H1 (cell line): ENCODE results near the gene PIP4K2C. TPM values are rescaled to one million over a fixed set of nuclear protein-coding genes. Genes with fewer than 3 reads are reported as not detected.

Experiments
- CTCF ChIA-PET: fragments of 300-600 bp; sonication (Branson Sonifier 250); formaldehyde crosslinking; loops from one replicate; lab custom pipeline; 2021; ENCODE audit not compliant: partially characterized antibody; lab: Charles Lee
- POLR2A ChIA-PET: fragments of 300-600 bp; sonication (Branson Sonifier 250); formaldehyde crosslinking; loops from one replicate; lab custom pipeline; 2021; ENCODE audit warnings: inconsistent platforms; ENCODE audit not compliant: partially characterized antibody; lab: Charles Lee
- DNase-seq, 2 experiments: peaks; one replicate each; pipeline versions ENCODE4 v3.0.0 to v3.0.0-alpha.2; 2010 to 2022; ENCODE audit warnings: low spot score in 2 of 2, low read depth in 1 of 2, mixed read lengths in 1 of 2
- FAIRE-seq: peaks from 2 replicates; lab custom pipeline; 2011; peaks lifted over from hg19 to GRCh38; lab: Jason Lieb, UNC
- H2AFZ ChIP-seq: 2 replicates; pipeline ENCODE4 v1.8.1; 2012; ENCODE audit warnings: low read length, inconsistent platforms
- H2AK5ac ChIP-seq: 2 replicates; pipeline ENCODE4 v1.6.1; 2013; ENCODE audit warnings: low read depth, low read length
- H2BK120ac ChIP-seq: replicated peaks from 2 replicates; pipeline ENCODE3; 2013; ENCODE audit warnings: low read depth, low read length, inconsistent platforms
- H2BK12ac ChIP-seq: 2 replicates; pipeline ENCODE4 v1.6.1; 2013; ENCODE audit warnings: low read depth, low read length
- H2BK15ac ChIP-seq: 2 replicates; pipeline ENCODE4 v1.6.1; 2013; ENCODE audit warnings: low read length
- H2BK20ac ChIP-seq: 2 replicates; pipeline ENCODE4 v1.6.1; 2013; ENCODE audit warnings: low read length
- H2BK5ac ChIP-seq: 2 replicates; pipeline ENCODE4 v1.6.1; 2013; ENCODE audit warnings: low read depth, low read length
- H3K14ac ChIP-seq: 2 replicates; pipeline ENCODE4 v1.6.1; 2013; ENCODE audit warnings: inconsistent platforms; ENCODE audit not compliant: insufficient read length
- H3K18ac ChIP-seq: 2 replicates; pipeline ENCODE4 v1.6.1; 2013; ENCODE audit warnings: low read length; ENCODE audit errors: extremely low read depth
- H3K23ac ChIP-seq: 2 replicates; pipeline ENCODE4 v1.6.1; 2013; ENCODE audit warnings: inconsistent platforms; ENCODE audit not compliant: insufficient read length
- H3K23me2 ChIP-seq: 2 replicates; pipeline ENCODE4 v1.6.1; 2013; ENCODE audit warnings: low read depth, low read length
- H3K27ac ChIP-seq: 2 replicates; pipeline ENCODE4 v1.6.1; 2011; ENCODE audit warnings: low read depth, low read length, inconsistent platforms
- H3K27me3 ChIP-seq, 4 experiments: replicated peaks in 1 of 4; 1 replicate in 1 of 4; 2 replicates in 3 of 4; pipeline versions ENCODE4 v1.6.1 to v1.8.1; 2011 to 2013; ENCODE audit warnings: low read length in 3 of 4, mild to moderate bottlenecking in 3 of 4, inconsistent platforms in 2 of 4, mixed read lengths in 2 of 4, moderate library complexity in 1 of 4; ENCODE audit not compliant: control insufficient read depth in 3 of 4, insufficient read depth in 3 of 4; ENCODE audit errors: extremely low read depth in 1 of 4
- H3K36me3 ChIP-seq, 4 experiments: 2 replicates each; pipeline versions ENCODE4 v1.6.1 to v1.8.1; 2011 to 2013; ENCODE audit warnings: mild to moderate bottlenecking in 4 of 4, low read length in 3 of 4, moderate library complexity in 2 of 4, control low read depth in 1 of 4, inconsistent platforms in 1 of 4; ENCODE audit not compliant: insufficient read depth in 4 of 4, control insufficient read depth in 2 of 4
- H3K4ac ChIP-seq: replicated peaks from 2 replicates; pipeline ENCODE3; 2013; ENCODE audit warnings: low read length, low read depth, mixed read lengths, inconsistent platforms; ENCODE audit not compliant: insufficient read length
- H3K4me1 ChIP-seq, 4 experiments: replicated peaks in 1 of 4; 1 replicate in 1 of 4; 2 replicates in 3 of 4; pipeline versions ENCODE4 v1.6.1 to v1.8.1; 2011 to 2013; ENCODE audit warnings: low read length in 3 of 4, inconsistent platforms in 2 of 4, mixed read lengths in 1 of 4; ENCODE audit not compliant: insufficient read depth in 4 of 4, control insufficient read depth in 3 of 4
- H3K4me2 ChIP-seq, 2 experiments: 2 replicates each; pipeline versions ENCODE4 v1.6.1 to v1.8.1; 2011 to 2013; ENCODE audit warnings: low read depth in 2 of 2, low read length in 2 of 2, control low read depth in 1 of 2, inconsistent platforms in 1 of 2, mild to moderate bottlenecking in 1 of 2; ENCODE audit not compliant: insufficient read depth in 1 of 2
- H3K4me3 ChIP-seq, 4 experiments: fragments of 200-600, 300-600 bp in 1 of 4; sonication (generic), shearing (Covaris generic), sonication (Bioruptor Twin) in 1 of 4; 2 replicates each; pipeline versions ENCODE4 v1.5.1 to v1.8.1; 2011 to 2016; ENCODE audit warnings: low read length in 4 of 4, low read depth in 3 of 4, control low read depth in 2 of 4, inconsistent platforms in 2 of 4, mild to moderate bottlenecking in 2 of 4, mixed read lengths in 1 of 4, moderate library complexity in 1 of 4; ENCODE audit not compliant: insufficient read depth in 2 of 4; ENCODE audit errors: extremely low read depth in 1 of 4
- H3K56ac ChIP-seq: replicated peaks from 2 replicates; pipeline ENCODE3; 2013; ENCODE audit warnings: low read depth, mild to moderate bottlenecking, mixed read lengths, low read length, inconsistent platforms; ENCODE audit not compliant: insufficient read length
- H3K79me1 ChIP-seq: 2 replicates; pipeline ENCODE4 v1.6.1; 2013; ENCODE audit warnings: low read depth, low read length, control low read depth
- H3K79me2 ChIP-seq, 2 experiments: 2 replicates each; pipeline versions ENCODE4 v1.6.1 to v1.8.1; 2012 to 2013; ENCODE audit warnings: low read length in 2 of 2, mild to moderate bottlenecking in 2 of 2, inconsistent platforms in 1 of 2; ENCODE audit not compliant: insufficient read depth in 2 of 2, control insufficient read depth in 1 of 2
- H3K9ac ChIP-seq, 4 experiments: replicated peaks in 1 of 4; 1 replicate in 1 of 4; 2 replicates in 3 of 4; pipeline versions ENCODE4 v1.6.1 to v1.8.1; 2011 to 2013; ENCODE audit warnings: low read depth in 3 of 4, low read length in 3 of 4, control low read depth in 2 of 4, mild to moderate bottlenecking in 2 of 4, moderate library complexity in 2 of 4, inconsistent platforms in 1 of 4; ENCODE audit errors: extremely low read depth in 1 of 4
- H3K9me3 ChIP-seq, 2 experiments: 2 replicates each; pipeline versions ENCODE4 v1.6.1 to v1.8.1; 2012 to 2013; ENCODE audit warnings: mild to moderate bottlenecking in 2 of 2, moderate library complexity in 2 of 2, control low read depth in 1 of 2, inconsistent platforms in 1 of 2, low read depth in 1 of 2, low read length in 1 of 2, mixed read lengths in 1 of 2; ENCODE audit not compliant: insufficient read depth in 2 of 2
- H4K20me1 ChIP-seq, 2 experiments: replicated peaks in 1 of 2; 2 replicates each; pipeline versions ENCODE3 to v1.8.1; 2011 to 2013; ENCODE audit warnings: inconsistent platforms in 2 of 2, low read length in 2 of 2, mild to moderate bottlenecking in 1 of 2; ENCODE audit not compliant: insufficient read depth in 2 of 2, control insufficient read depth in 1 of 2
- H4K5ac ChIP-seq: 2 replicates; pipeline ENCODE4 v1.6.1; 2013; ENCODE audit warnings: low read length, low read depth, mixed read lengths, inconsistent platforms; ENCODE audit not compliant: insufficient read length
- H4K8ac ChIP-seq: 2 replicates; pipeline ENCODE4 v1.8.0; 2013; ENCODE audit warnings: mild to moderate bottlenecking, moderate library complexity, low read length, inconsistent platforms; ENCODE audit not compliant: insufficient read depth; ENCODE audit errors: extremely low read depth
- H4K91ac ChIP-seq: replicated peaks from 2 replicates; pipeline ENCODE3; 2013; ENCODE audit warnings: low read length, mixed read lengths, inconsistent platforms; ENCODE audit not compliant: insufficient read length
- ASH2L ChIP-seq: fragments of 200-600, 300-600 bp; sonication (generic); IDR thresholded peaks from one replicate; pipeline ENCODE4 v1.7.1; 2017; ENCODE audit warnings: low read length
- ATF3 ChIP-seq: IDR thresholded peaks from 2 replicates; pipeline ENCODE4 v1.6.1; 2011; ENCODE audit warnings: low read depth, mild to moderate bottlenecking, low read length; ENCODE audit not compliant: insufficient read depth
- BRCA1 ChIP-seq: IDR thresholded peaks from 2 replicates; pipeline ENCODE4 v1.6.1; 2012; ENCODE audit warnings: low read depth, low read length, improper control_type of control experiment
- CBX8 ChIP-seq: fragments of 300-800, 300-1000 bp; sonication (generic); IDR thresholded peaks from 2 replicates; pipeline ENCODE4 v1.7.1; 2016; ENCODE audit warnings: low read depth, low read length, borderline replicate concordance
- CEBPB ChIP-seq: IDR thresholded peaks from 2 replicates; pipeline ENCODE4 v1.6.1; 2012; ENCODE audit warnings: low read depth, low read length
- CHD1 ChIP-seq: IDR thresholded peaks from 2 replicates; pipeline ENCODE4 v1.6.1; 2012; ENCODE audit warnings: low read depth, low read length, improper control_type of control experiment
- EGR1 ChIP-seq: IDR thresholded peaks from 2 replicates; pipeline ENCODE4 v1.6.1; 2011; ENCODE audit warnings: low read depth, low read length, borderline replicate concordance
- JUN ChIP-seq: IDR thresholded peaks from 2 replicates; pipeline ENCODE4 v1.6.1; 2011; ENCODE audit warnings: low read depth, mild to moderate bottlenecking, improper control_type of control experiment, low read length
- KDM5A ChIP-seq: fragments of 200-600 bp; IDR thresholded peaks from 2 replicates; pipeline ENCODE4 v1.7.1; 2012; ENCODE audit warnings: mild to moderate bottlenecking, low read length, inconsistent platforms, mixed read lengths
- MAFK ChIP-seq: IDR thresholded peaks from 2 replicates; pipeline ENCODE4 v1.6.1; 2012; ENCODE audit warnings: low read depth, mild to moderate bottlenecking, improper control_type of control experiment, low read length
- RNF2 ChIP-seq: fragments of 200-900, 300-1000 bp; sonication (generic); IDR thresholded peaks from 2 replicates; pipeline ENCODE4 v1.7.1; 2016; ENCODE audit warnings: borderline replicate concordance, low read depth, mild to moderate bottlenecking, antibody characterized with exemption, low read length; ENCODE audit not compliant: poor library complexity, severe bottlenecking; ENCODE audit errors: missing control alignments
- SP1 ChIP-seq: IDR thresholded peaks from 2 replicates; pipeline ENCODE4 v1.6.1; 2011; ENCODE audit warnings: low read depth, low read length
- TBP ChIP-seq: IDR thresholded peaks from 2 replicates; pipeline ENCODE4 v1.6.1; 2011; ENCODE audit warnings: low read depth, low read length, improper control_type of control experiment
- WGBS, 2 experiments: shearing (Covaris generic) in 1 of 2; methylation state at CpG; one replicate each; pipeline versions ENCODE4 v1.1.6 to v1.1.7; 2013 to 2015; ENCODE audit warnings: low lambda C conversion rate in 2 of 2, mixed read lengths in 2 of 2, inconsistent platforms in 1 of 2, low coverage in 1 of 2, missing lambda C conversion rate in 1 of 2; ENCODE audit not compliant: insufficient replicate concordance in 2 of 2, insufficient coverage in 1 of 2, insufficient read length in 1 of 2; ENCODE audit errors: extremely low coverage in 1 of 2, missing lambda C conversion rate in 1 of 2; 5-methylcytosine and 5-hydroxymethylcytosine counted together
- polyA plus RNA-seq, 7 experiments: library from polyadenylated mRNA; depleted of rRNA in 3 of 7; stranded (reverse) in 5 of 7; unstranded in 2 of 7; fragments of >200 nt in 5 of 7; fragments of 200-250 nt in 2 of 7; gene quantifications; 1 replicate in 5 of 7; 2 replicates in 1 of 7; 4 replicates in 1 of 7; pipeline versions ENCODE4 v1.2.1 to v1.2.3, GENCODE V29; 2011 to 2013; ENCODE audit warnings: missing spikeins in 2 of 7, mixed read lengths in 2 of 7
- total RNA-seq: library from RNA; stranded (reverse); fragmentation: NEBNext Ultra II Directional; extraction: Animal tissue kit (Norgen Biotek cat#: 25700); gene quantifications from 2 replicates; pipeline ENCODE4 v1.2.1, GENCODE V29; 2021

PIP4K2C gene
- total and polyA plus RNA-seq, 2 of the 8 experiments (the other 6 are each of a cell fraction or from before 2014, with no cell fraction given): 25.0 to 27.1 TPM

GRCh38 chr12:57541717-57542116, 49.3 kb upstream of the PIP4K2C start:
- H3K9me3 ChIP-seq: no peaks in the 10 kb centered on the region
- peaks cover 0 to 9% (median 5%) of the 10 kb centered on the region in 4 experiments; a peak in 6 of 8 replicates for H3K36me3 ChIP-seq
- H2BK120ac ChIP-seq: no peak overlapping the region
- H3K9ac ChIP-seq: no peak overlapping the region
- TF ChIP-seq SP1 (no peak), EGR1 (no peak), CEBPB (no peak), KDM5A (no peak), CHD1 (no peak), BRCA1 (no peak), RNF2 (no peak), MAFK (no peak), ATF3 (no peak), ASH2L (no peak), CBX8 (no peak), TBP (no peak), JUN (no peak)
- TF ChIP-seq, all 59 proteins: peak for 0
- H3K56ac ChIP-seq: no peak overlapping the region
- WGBS, 2 experiments: 90% methylated on average over 2 of the region's 2 CpGs; no CpG with 5 or more reads in 1 of the 2 experiments
- peaks cover 8% of the 10 kb centered on the region; the same call in 1 of the 2 replicates for H3K79me1 ChIP-seq
- H2AFZ ChIP-seq: no peak overlapping the region
- H2BK5ac ChIP-seq: no peak overlapping the region
- H3K23me2 ChIP-seq: peaks cover 6% of the 10 kb centered on the region
- ChIA-PET CTCF (interaction anchor here (1.0 to 1.9 kb wide), 2 partner anchors 10 to 13 kb away, joined by 4 to 5 read pairs; no protein-coding TSS in a partner anchor), POLR2A (interaction anchor here (0.6 to 6.6 kb wide), 4 partner anchors 13 to 55 kb away, joined by 3 to 56 read pairs (median 38); partner anchors contain the start of genes DDIT3 and MBD6)
- no peak overlapping the region for H3K14ac ChIP-seq
- H3K4me1 ChIP-seq: peaks cover 0 to 9% (median 4%) of the 10 kb centered on the region in 4 experiments; a peak in 5 of 7 replicates
- H3K79me2 ChIP-seq: peaks cover 4 to 25% of the 10 kb centered on the region in 2 experiments; a peak in 3 of 4 replicates
- no peak for DNase-seq
- H3K18ac ChIP-seq: no peak overlapping the region
- peaks cover 2 to 17% of the 10 kb centered on the region in 2 experiments for H4K20me1 ChIP-seq
- no peak overlapping the region for H2BK15ac ChIP-seq
- no peak overlapping the region for H3K4me2 ChIP-seq
- no peak overlapping the region for H4K5ac ChIP-seq
- H2AK5ac ChIP-seq: no peak overlapping the region
- H3K4me3 ChIP-seq: no peak overlapping the region
- no peak overlapping the region for H2BK12ac ChIP-seq
- no peak overlapping the region for H3K27ac ChIP-seq
- no peak overlapping the region for H4K91ac ChIP-seq
- H3K4ac ChIP-seq: no peak overlapping the region
- H3K23ac ChIP-seq: no peak overlapping the region
- H3K27me3 ChIP-seq: no peaks in the 10 kb centered on the region
- no peak overlapping the region for H2BK20ac ChIP-seq
- no peak overlapping the region for H4K8ac ChIP-seq
- no peak for FAIRE-seq
